ENCODE results near the gene SOCS7.

Gene SOCS7

GRCh38 chr17:38338053-38338452 lies 13.6 kb upstream of the SOCS7 start:
- Histone ChIP-seq H3K4me1 (ENCODE audit: insufficient read depth, insufficient read length) (peaks cover 12% of the 10 kb centered on the region), H3K9me3 (ENCODE audit: insufficient read depth, low read length) (no peaks in the 10 kb centered on the region), H3K9ac (ENCODE audit: insufficient read length, low read depth) (no peak overlapping the region), H3K4me3 (ENCODE audit: insufficient read length, low read depth) (no peak overlapping the region), H3K27me3 (ENCODE audit: insufficient read depth, insufficient read length) (peaks cover 4% of the 10 kb centered on the region), H3K36me3 (ENCODE audit: insufficient read depth, insufficient read length, low read length) (no peaks in the 10 kb centered on the region)
- DNase-seq (ENCODE audit: low read depth, low spot score): no peak
- TF ChIP-seq SUZ12 (IDR thresholded peaks at IDR 0.05; ENCODE audit: extremely low read depth, insufficient read depth, insufficient read length) (no peak), ZNF274 (IDR thresholded peaks at IDR 0.05; ENCODE audit: low read depth, low read length) (no peak), YY1 (IDR thresholded peaks at IDR 0.05; ENCODE audit: insufficient read depth, insufficient read length) (no peak)

DNA sequence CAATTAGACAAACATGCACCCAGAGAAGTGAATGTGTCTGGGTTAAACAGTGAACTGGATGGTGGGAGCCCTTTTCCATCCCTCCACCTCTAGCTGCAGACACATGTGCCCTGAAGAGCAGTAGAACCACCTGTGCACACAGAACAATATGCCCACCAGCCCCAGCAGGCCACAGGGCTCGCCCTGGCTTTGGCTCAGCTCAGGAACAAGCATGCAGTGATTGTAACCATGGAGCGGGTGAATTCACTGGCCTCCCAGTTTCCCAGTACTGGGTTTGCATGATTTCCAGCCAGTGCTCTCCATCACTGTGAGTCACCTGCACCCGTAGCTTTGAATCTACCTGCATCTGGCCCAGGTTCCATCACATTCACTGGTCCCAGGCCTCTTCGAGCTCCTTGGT lies 13.1 kb upstream of the SOCS7 start:
- H3K4me3 ChIP-seq (ENCODE audit: insufficient read length, low read depth): no peak overlapping the region
- H3K9ac ChIP-seq (ENCODE audit: insufficient read length, low read depth): no peak overlapping the region
- peaks cover 4% of the 10 kb centered on the region for H3K27me3 ChIP-seq (ENCODE audit: insufficient read depth, insufficient read length)
- H3K4me1 ChIP-seq (ENCODE audit: insufficient read depth, insufficient read length): peaks cover 15% of the 10 kb centered on the region
- no peak for DNase-seq (ENCODE audit: low read depth, low spot score)
- H3K36me3 ChIP-seq (ENCODE audit: insufficient read depth, insufficient read length, low read length): no peaks in the 10 kb centered on the region
- TF ChIP-seq ZNF274 (IDR thresholded peaks at IDR 0.05; ENCODE audit: low read depth, low read length) (no peak), SUZ12 (IDR thresholded peaks at IDR 0.05; ENCODE audit: extremely low read depth, insufficient read depth, insufficient read length) (no peak), YY1 (IDR thresholded peaks at IDR 0.05; ENCODE audit: insufficient read depth, insufficient read length) (no peak)
- H3K9me3 ChIP-seq (ENCODE audit: insufficient read depth, low read length): no peaks in the 10 kb centered on the region

GRCh38 chr17:38339891-38340290 lies 11.8 kb upstream of the SOCS7 start:
- H3K4me3 ChIP-seq (ENCODE audit: insufficient read length, low read depth): no peak overlapping the region
- DNase-seq (ENCODE audit: low read depth, low spot score): no peak

DNA sequence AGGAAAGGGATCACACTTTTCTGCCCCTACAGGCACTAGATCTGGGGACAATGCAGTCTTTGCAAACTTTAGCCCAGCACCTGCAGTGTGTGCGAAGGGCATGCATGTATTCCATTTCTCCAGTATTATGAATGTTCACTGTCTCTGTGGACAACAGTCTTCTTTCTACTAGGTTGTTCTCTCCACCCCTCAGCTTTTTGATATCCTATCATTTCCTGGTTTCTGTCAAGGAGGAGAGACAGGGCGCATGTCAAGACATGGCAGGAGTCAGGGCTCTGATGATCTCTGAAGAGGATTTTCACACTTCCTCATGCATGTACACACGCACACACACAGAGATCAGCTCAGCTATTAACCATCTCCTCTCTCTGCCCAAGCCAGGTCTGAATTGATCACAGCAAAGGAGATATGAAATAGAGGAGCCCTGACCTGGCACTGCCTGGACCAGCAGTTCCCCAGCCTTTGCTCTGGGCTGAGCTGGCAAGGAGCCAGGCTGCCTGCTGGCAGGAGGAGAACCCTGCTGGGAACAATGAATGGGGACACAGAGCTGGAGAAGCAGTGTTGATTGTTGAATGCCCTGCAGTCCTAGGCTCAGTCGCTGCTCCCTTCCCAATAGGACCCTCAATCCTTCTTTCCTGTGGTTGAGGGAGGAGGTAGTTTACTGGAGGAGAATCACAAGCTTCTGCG lies 10.5 kb upstream of the SOCS7 start:
- Histone ChIP-seq H3K4me1 (ENCODE audit: insufficient read depth, insufficient read length) (peaks cover 15% of the 10 kb centered on the region), H3K9ac (ENCODE audit: insufficient read length, low read depth) (no peak overlapping the region), H3K36me3 (ENCODE audit: insufficient read depth, insufficient read length, low read length) (no peaks in the 10 kb centered on the region), H3K9me3 (ENCODE audit: insufficient read depth, low read length) (no peaks in the 10 kb centered on the region), H3K27me3 (ENCODE audit: insufficient read depth, insufficient read length) (peaks cover 4% of the 10 kb centered on the region), H3K4me3 (ENCODE audit: insufficient read length, low read depth) (no peak overlapping the region)
- no peak for DNase-seq (ENCODE audit: low read depth, low spot score)
- TF ChIP-seq ZNF274 (IDR thresholded peaks at IDR 0.05; ENCODE audit: low read depth, low read length): no peak
- TF ChIP-seq YY1 (IDR thresholded peaks at IDR 0.05; ENCODE audit: insufficient read depth, insufficient read length): no peak
- no peak for TF ChIP-seq SUZ12 (IDR thresholded peaks at IDR 0.05; ENCODE audit: extremely low read depth, insufficient read depth, insufficient read length)

More at GRCh38 chr17:38339891-38340290, 11.8 kb upstream of the SOCS7 start:
- no peaks in the 10 kb centered on the region for H3K9me3 ChIP-seq (ENCODE audit: insufficient read depth, low read length)
- H3K36me3 ChIP-seq (ENCODE audit: insufficient read depth, insufficient read length, low read length): no peaks in the 10 kb centered on the region
- TF ChIP-seq SUZ12 (IDR thresholded peaks at IDR 0.05; ENCODE audit: extremely low read depth, insufficient read depth, insufficient read length) (no peak), ZNF274 (IDR thresholded peaks at IDR 0.05; ENCODE audit: low read depth, low read length) (no peak), YY1 (IDR thresholded peaks at IDR 0.05; ENCODE audit: insufficient read depth, insufficient read length) (no peak)
- no peak overlapping the region for H3K9ac ChIP-seq (ENCODE audit: insufficient read length, low read depth)
- H3K27me3 ChIP-seq (ENCODE audit: insufficient read depth, insufficient read length): peaks cover 4% of the 10 kb centered on the region
- H3K4me1 ChIP-seq (ENCODE audit: insufficient read depth, insufficient read length): peaks cover 15% of the 10 kb centered on the region

- Histone ChIP-seq H3K4me3 (ENCODE audit: insufficient read length, low read depth) (no peak overlapping the region), H3K36me3 (ENCODE audit: insufficient read depth, insufficient read length, low read length) (no peaks in the 10 kb centered on the region), H3K9ac (ENCODE audit: insufficient read length, low read depth) (peak overlapping the region; percentile 11), H3K4me1 (ENCODE audit: insufficient read depth, insufficient read length) (peaks cover 15% of the 10 kb centered on the region), H3K27me3 (ENCODE audit: insufficient read depth, insufficient read length) (peaks cover 4% of the 10 kb centered on the region), H3K9me3 (ENCODE audit: insufficient read depth, low read length) (no peaks in the 10 kb centered on the region)
- DNase-seq (ENCODE audit: low read depth, low spot score): no peak
- no peak for TF ChIP-seq ZNF274 (IDR thresholded peaks at IDR 0.05; ENCODE audit: low read depth, low read length)
- TF ChIP-seq SUZ12 (IDR thresholded peaks at IDR 0.05; ENCODE audit: extremely low read depth, insufficient read depth, insufficient read length): no peak
- TF ChIP-seq YY1 (IDR thresholded peaks at IDR 0.05; ENCODE audit: insufficient read depth, insufficient read length): no peak
Measured at GRCh38 chr17:38342886-38343607, 8.6 kb upstream of the SOCS7 start.

- no peaks in the 10 kb centered on the region for H3K36me3 ChIP-seq (ENCODE audit: insufficient read depth, insufficient read length, low read length)
- DNase-seq (ENCODE audit: low read depth, low spot score): no peak
Measured at GRCh38 chr17:38343608-38344419, 7.8 kb upstream of the SOCS7 start, which contains the start of gene GPR179. Gene GPR179, minus strand, starts transcription at chr17:38343956. Its CDS starts 167 bp downstream, at chr17:38343789.

More at GRCh38 chr17:38343608-38344419, 7.8 kb upstream of the SOCS7 start, which contains the start of gene GPR179:
- H3K9me3 ChIP-seq (ENCODE audit: insufficient read depth, low read length): no peaks in the 10 kb centered on the region
- H3K4me3 ChIP-seq (ENCODE audit: insufficient read length, low read depth): no peak within 1 kb of the TSS
- H3K9ac ChIP-seq (ENCODE audit: insufficient read length, low read depth): peak within 1 kb of the TSS; percentile 11
- peaks cover 15% of the 10 kb centered on the region for H3K4me1 ChIP-seq (ENCODE audit: insufficient read depth, insufficient read length)
- no peak for TF ChIP-seq YY1 (IDR thresholded peaks at IDR 0.05; ENCODE audit: insufficient read depth, insufficient read length)
- TF ChIP-seq SUZ12 (IDR thresholded peaks at IDR 0.05; ENCODE audit: extremely low read depth, insufficient read depth, insufficient read length): no peak
- no peak for TF ChIP-seq ZNF274 (IDR thresholded peaks at IDR 0.05; ENCODE audit: low read depth, low read length)
- H3K27me3 ChIP-seq (ENCODE audit: insufficient read depth, insufficient read length): peaks cover 4% of the 10 kb centered on the region

Measured in NT2/D1 (cell line).